Myocyte (in vitro differentiated cells): ENCODE data around the gene DPYSL4. TPM values are rescaled to one million over a fixed set of nuclear protein-coding genes. Genes with fewer than 3 reads are reported as not detected.

Source experiments
- DNase-seq: peaks from one replicate; pipeline ENCODE4 v3.0.0-alpha.2; 2012; ENCODE audit warnings: low read depth
- polyA plus RNA-seq: library from polyadenylated mRNA; unstranded; fragments of >200 nt; gene quantifications from one replicate; pipeline ENCODE4 v1.2.1, GENCODE V29; 2012; ENCODE audit warnings: missing spikeins
- total RNA-seq: library from RNA; depleted of rRNA; stranded (reverse); fragments of >200 nt; gene quantifications from 2 replicates; pipeline ENCODE4 v1.2.3, GENCODE V29; 2014

Gene DPYSL4
- total RNA-seq = 21.0 and 22.3 TPM in 2 replicates
- 27.9 TPM for polyA plus RNA-seq

DNA sequence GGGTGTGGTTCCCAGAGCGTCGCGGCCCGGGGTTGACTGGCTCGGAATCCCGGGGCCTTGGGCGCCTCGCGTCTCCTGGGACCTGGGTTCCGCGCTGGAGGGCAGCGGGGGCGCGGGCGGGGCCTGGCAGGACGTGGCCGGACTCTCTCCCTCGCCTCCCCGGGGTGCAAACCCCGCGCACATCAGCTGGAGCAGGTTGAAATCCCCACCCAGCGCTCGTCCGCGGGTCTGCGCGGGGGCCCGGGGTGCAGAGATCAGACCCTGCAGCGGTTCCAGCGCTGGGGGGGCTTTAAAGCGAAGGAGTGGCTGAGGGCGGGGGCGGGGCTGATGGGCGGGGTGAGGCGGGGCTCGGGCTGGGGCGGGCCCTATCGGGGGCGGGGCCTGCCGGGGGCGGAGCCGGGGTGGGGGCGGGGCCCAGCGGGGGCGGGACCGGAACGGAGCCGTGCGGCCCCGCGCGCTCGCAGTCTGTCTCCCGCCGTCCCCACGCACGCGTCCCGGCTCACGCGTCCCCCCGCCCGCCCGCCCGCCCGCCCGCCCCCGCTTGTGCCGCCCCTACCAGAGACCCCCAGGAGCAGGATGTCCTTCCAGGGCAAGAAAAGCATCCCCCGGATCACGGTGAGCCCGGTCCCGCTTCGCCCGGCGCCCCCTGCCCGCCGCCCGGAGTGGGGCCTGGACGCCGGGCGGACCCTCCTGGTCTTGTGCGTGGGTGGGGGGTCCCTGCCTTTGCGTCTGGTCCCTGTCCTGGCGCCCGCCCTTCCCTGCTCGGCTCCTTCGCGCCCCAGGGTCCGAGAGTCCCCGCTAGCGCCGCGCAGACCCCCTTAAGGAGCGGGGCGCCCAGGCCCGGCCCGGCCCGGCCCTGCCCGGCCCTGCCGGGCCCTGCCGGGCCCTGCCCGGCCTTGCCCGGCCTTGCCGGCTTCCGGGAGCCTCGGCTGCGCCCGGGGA lies at the start of gene DPYSL4:
Gene DPYSL4, plus strand, starts transcription at position 461 of the 942 bp plus-strand sequence. Its CDS starts 116 bp downstream, at position 577.
- DNase-seq = no peak

DNA sequence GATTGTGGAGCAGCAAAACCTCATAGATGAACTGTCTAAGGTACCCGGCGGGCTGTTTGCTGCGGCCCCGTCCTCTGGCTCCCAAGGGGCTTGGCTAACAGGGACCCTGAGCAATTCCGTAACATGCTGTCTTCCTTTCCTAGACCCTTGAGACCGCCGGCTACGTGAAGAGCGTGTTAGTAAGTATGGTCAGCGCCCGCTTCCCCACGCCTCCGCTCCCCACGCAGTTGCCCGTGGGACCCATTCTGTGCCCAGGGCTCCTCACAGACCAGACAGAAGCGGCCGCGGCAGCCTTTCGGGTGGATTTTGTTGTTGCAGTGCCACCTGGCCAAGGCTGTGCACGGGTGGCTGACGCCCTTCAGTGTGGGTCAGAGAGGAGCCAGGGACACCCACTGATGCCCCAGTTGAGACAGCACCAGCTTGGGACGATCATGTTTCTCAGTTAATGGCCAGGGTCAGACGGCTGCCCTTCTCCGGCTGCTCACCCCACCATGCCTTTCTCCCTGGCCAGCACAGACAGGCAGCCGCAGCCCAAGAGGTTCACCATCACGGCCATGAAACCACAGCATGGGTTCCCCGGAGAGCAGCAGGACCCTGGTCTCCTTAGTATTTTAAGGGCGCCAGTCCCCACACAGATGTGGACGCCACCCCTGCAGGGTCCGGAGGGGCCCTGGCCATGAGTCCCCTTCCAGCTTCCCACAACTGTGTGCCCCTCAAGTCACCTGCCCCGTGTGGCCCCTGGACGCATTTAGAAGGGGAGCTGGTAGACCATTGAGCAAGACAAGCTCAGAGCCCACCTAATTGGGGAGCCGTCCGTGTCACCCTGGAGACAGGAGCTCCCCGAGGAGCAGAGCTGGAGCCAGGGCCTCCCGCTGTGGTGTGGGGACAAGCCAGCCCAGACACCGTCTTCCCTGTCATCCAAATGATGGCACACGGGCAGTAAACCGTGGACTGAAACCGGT lies 49.4 kb upstream of the DPYSL4 start:
- no peak for DNase-seq

DNA sequence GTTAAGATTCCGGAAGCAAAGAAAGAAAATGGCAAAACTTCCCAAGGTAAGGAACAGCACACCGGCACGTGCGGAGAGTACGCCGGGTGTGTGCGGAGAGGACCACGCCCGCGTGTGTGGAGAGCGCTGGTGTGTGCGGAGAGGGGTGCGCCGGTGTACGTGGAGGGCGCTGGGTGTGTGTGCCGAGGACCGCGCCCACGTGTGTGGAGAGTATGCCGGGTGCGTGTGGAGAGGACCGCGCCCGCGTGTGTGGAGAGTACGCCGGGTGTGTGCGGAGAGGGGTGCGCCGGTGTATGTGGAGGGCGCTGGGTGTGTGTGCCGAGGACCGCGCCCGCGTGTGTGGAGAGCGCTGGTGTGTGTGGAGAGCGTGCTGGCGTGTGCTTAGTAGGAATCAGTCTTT lies 48.6 kb upstream of the DPYSL4 start:
- DNase-seq = no peak

DNA sequence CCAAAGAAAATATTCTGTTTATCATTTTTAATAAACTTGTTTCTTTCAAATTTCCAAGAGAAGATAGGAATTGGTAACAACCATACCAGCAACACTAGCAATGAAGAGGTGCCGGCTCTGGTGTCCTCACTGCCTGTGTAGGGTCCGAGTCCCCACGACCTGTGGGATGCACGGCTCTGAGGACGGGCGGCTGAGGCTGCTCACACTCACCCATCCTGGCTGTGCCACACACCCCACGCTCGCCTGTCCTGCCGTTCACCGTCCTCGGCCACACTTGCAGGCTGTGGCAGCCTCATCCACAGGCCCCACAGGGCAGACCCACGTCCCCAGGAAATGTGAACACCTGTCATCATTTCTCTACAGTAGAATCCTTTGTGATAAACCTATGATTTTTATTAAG lies 48.2 kb upstream of the DPYSL4 start:
- no peak for DNase-seq

DNA sequence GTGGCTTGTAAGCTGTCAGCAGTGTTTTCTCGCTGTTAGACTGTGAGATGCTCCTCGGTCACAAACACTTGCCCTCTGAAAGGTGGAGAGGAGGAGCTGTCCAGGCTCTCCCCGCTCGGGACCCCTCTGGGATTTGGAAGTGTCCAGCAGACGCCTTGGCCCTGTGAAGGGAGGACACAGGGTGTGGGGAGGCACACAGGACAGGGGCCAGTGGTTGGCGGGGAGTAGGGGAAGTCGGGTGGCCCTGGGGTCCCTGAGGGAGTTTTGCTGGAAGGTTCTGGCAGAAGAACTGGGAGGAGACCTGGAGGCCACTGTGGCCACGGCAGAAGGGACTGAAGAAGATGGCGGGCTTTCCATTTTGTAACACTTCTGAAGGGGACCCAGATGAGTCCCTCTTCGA lies 47.2 kb upstream of the DPYSL4 start:
- no peak for DNase-seq

DNA sequence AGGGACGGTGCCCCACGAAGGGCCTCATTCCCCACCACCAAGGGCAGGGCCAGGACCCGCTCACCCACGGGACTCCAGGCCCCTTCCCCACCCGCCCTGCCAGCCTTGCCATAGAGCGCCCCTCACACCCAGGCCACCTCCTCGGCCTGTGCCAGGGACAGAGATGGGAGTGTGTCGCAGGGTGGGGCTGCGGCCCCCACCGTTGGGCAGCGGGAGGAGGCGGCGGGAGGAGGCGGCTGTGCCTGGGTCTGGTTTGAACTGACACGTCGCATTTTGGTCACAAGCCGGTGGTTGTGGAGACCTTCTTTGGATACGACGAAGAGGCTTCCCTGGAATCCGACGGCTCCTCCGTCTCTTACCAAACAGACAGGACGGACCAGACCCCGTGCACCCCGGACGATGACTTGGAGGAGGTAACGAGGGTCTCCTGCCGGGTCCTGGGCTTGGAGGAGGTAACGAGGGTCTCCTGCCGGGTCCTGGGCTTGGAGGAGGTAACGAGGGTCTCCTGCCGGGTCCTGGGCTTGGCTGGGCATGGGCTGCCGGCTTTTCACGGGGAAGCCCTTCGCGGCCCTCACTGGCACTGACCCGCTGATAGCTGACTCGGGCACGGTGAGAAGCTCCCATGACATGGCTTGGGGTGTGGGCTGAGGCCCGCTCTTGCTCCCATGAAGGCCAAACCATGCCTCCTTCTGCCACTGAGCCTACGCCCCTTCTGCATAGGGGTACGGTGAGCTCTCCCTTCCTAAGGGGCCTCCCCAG lies 46.4 kb upstream of the DPYSL4 start:
- DNase-seq = no peak

DNA sequence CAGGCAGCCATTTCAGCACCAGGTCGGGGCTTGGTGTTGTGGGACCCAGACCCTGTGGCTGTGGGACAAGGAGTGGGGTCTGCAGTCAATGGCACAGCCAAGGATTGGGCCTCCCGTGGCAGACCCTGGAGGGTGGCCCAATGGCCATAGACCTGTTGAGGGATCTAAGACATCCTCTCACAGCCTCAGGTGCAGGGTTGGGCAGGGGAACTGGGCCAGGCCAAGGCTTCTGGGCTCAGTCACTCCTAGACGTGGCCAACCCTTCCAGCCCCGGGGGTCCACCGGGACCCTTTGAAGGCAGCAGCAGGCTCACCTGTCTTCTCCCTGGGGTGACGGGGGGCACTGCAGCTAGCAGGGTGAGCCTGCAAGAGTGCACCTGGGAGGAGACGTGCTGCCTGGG lies 45.7 kb upstream of the DPYSL4 start:
- DNase-seq = no peak

DNA sequence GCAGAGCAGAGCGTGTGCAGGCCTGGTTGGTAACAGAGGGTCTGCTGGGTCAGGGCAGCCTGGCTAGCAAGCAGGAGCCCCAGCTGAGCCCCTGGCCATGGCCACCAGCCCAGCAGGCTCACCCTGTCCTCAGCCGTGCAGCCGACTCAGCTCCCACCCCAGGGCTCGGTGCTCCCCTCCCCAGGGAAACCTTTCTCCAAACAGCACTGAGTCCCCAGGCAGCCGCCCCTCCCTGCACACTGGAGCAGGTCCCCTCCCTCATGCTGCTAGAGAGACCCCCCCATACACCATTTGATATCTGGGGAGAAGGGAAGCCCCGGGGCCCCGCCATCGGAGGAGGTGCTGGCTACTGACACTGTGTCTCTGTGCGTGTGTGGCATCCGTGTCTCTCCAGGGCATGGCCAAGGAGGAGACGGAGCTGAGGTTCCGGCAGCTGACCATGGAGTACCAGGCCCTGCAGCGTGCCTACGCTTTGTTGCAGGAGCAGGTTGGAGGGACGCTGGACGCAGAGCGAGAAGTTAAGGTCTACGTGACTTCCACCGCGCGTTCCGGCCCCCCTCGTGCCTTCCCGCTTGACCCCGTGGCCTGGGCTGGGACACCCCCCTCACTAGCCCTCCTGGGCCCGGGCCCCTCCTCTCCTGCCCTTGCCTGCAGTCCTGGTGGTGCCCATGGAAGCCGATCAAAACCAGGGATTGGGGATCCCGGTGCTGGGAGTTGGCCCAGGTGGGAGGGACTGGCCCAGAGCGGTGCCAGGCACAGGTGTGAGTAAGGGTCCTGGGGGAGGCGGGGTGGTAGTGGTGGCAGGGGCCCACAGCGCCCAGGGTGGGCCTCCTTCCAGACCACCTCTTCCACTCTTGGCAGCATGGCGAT lies 45.0 kb upstream of the DPYSL4 start:
- DNase-seq = no peak

DNA sequence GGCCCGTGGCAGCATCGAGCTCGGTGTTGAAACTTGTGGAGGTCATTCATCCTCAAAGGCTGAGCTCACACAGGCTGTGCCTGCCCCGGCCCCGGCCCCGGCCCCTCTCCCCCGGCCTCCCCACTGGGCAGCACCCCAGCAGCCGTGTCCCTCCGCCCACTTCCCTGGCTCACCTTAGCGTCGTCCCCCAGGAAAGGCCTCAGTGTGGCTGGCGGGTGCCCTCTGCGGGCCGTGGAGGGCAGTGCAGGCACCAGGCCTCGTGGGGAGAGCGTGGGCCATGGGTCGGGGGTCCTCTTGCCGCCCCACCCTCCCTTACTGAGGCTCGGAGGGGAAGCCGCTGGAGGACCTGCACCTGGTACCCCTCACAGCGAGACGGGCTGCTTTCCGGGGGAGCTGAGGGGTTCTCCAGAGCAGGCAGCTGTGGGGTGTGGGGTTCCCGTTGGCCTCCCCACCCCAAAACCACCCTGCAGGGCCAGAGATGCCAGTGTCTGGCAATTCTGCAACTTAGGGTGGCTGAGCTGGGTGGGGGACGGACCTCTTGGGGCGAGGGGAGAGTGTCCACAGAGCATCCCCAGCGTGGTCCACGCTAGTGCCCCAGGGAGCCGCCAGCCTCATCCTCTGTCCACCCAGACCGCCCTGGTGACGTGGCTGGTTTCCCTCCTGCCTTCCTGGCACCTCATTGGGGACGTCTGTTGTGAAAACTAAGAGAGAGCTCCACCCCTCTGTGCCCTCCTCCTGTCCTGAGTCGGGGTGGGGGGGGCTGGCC lies 44.2 kb upstream of the DPYSL4 start:
- DNase-seq = peak; percentile 9

DNA sequence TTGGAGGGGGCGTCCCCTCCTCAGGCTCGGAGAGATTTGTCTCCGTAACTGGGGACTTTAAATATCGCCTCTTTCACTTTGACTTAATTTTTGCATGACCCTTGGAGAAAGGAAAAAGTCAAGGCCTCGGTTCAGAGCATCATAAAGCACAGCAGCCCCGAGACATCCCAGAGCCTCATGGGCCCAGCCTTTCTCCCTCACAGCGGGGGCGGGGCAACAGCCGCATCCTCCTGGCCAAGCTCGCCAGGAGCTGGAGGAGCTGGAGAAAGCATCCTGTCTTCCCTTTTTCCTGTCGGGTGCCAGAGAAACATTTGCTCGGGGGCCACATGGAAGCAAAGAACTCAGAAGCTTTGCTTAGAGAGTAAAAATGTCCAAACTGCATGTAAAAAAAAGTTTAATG lies 43.6 kb upstream of the DPYSL4 start:
- DNase-seq = no peak

DNA sequence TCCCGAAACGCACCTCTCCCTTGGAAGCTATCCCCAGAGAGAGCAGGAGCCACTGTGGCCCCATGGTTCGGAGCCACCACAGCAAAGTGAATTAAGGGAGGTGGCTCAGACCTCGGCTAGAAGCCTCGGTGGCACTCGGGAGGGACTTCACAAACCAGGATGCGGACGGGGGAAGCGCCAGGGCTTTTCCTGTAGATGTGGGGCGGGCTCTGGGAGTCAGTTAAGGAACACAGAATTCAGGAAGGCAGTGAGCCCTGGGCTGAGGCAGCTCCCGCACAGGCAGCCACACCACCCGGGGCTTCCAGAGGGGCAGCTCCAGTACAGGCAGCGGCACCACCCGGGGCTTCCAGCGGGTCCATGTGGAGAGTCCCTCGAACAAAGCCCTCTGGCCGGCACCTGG lies 42.7 kb upstream of the DPYSL4 start:
- no peak for DNase-seq

DNA sequence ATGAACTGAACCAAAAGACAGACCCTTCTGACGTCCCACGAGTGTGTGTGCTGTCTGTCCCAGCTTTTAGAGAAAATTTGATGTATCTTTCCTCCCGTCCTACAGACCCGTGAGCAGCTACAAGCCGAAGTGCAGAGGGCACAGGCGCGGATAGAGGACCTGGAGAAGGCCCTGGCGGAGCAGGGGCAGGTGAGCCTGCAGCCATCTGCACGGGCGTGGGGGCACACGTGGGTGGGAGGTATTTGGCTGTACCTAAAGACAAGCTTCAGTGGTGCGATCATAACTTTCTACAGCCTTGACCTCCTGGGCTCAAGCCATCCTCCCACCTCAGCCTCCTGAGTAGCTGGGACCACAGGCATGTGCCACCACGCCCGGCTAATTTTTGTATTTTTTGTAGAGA lies 41.7 kb upstream of the DPYSL4 start:
- DNase-seq = no peak

DNA sequence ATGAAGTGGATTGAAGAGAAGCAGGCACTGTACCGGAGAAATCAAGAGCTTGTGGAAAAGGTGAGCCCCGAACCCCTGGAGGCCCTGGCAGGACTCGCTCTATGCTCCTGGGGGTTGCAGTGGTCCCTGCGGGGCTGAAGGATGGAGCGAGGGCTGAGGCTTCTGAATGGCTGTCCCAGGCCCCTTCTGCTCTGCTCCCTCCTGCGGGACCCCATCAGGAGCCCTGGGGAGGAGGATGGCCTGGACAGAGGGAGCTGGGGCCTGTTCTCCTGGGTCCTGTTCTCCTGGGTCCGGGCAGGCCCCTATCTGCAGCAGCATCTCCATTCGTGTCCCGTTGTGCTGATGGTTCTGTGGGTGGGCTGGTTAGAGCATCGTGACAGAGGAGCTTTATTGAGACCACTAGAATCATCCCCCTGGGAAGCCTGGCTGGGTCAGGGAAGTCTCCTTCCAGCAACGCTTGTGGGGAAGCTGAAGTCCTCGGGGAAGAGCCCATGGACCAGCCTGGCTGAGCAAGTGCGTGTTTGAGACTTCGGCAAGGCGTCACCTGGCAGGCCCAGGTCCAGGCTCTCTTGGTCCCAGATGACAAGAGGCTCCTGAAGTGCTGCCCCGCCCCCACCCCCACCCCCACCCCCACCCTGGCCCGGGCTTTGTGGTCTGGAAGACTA lies 41.1 kb upstream of the DPYSL4 start:
- DNase-seq = no peak

DNA sequence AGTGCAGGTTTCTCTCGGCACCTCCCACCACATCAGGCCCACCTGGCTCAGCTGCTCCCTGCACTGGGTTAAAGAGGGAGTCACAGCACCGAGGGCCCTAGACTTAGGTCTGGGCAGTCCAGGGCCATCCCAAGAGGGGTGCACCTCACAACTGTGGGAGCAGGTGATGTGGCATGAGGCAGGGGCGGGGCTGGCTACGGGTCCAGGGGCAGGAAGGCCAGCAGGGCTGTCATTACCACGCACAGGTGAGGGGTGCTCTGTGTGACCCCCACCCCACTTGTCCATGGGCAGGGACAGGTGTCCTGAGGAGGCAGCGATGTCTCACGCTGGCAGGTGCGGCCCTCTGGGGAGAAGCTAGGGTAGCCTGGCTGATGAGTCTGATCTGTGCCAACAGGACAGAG lies 40.5 kb upstream of the DPYSL4 start:
- no peak for DNase-seq

DNA sequence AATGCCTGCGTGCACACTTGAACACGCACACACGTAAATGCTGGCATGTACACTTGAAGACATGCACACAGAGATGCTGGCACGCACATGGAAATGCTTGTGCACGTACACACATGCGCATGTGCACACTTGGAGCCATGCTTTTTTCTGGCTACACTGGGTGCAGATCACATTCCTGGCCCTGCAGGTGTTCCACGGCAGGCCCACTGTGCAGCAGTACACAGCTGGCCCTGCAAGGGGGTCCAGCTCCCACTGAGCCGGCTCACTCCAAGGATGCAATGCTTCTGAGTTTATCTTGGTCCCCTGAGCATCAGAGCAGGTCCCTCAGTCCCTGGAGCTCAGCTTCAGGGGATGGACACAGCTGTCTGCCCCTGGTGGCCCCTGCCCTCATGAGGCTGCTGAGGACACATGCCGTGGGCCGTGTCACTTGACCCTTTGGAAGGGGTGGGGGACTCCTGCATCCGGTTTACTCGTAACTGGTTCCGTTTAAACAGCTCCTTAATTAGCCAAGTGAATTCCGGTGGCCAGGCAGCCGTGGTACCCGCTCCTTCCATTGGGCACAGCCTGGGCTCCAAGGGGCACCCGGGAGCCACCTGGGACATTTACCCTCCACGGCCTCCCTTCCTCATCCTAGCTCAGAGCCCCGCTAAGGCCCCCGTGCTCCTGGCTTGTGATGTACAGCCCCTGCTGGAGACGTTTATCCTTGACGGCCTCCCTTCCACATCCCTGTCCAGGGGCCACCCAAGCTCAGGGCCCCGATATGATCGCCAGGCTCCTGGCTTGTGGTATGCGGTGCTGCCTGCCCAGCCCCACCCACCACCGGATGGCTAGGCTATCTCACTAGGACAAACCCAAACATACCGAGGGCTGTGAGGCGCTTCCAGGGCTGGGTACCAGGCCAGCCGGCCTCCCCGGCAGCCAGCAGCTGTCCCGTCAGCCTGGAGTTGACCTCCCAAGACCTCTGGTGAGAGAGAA lies 39.5 kb upstream of the DPYSL4 start:
- no peak for DNase-seq

DNA sequence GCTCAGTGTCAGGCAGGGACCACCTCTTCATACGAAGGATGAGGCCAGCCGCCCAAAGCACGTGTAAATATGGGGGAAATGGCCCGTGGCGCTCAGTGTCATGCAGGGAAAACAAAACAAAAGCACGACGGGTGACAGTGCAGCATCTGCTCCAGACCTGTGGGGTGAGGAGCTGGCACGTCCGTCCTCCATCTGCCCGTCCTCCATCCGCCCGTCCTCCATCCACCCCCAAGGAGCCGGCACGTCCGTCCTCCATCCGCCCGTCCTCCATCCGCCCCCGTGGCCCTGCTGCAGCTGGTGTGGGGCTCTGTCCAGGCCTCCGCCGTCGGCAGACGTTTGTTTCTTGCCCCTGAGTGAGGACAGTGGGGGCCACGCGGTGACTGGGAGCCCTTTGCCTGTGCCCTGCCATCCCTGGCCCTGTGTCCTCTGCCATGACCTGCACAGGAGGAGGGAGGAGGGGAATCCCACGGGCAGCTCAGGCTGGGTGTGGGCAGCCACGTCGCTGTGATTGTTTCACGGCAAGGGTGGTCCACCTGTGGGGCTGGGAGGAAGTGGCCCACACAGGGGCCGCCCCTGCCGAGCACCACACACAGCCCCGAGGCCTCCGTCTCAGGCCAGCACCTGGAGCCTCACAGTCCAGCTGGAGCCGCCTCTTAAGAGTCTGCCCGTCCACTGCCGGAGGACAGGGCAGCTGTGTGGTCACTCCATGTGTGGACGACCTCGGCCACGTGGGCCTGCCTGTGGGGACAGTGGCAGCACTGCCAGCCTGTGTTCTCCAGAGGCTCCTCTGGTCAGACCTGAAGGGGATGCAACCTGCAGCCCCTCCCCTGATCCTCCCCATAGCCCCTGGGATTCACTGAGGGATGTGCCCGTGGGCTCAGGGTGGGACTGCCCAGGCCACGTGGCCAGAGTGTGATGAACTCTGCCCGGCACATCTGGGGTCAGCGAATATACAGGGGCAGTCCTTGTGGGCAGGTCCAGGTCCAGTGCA lies 38.2 kb upstream of the DPYSL4 start:
- DNase-seq = no peak
